Endothelial cell of coronary artery (primary cell): ENCODE results near the gene ADAM22. TPM values are rescaled to one million over a fixed set of nuclear protein-coding genes. Genes with fewer than 3 reads are reported as not detected.

Experiments
- total RNA-seq: library from RNA; depleted of rRNA; stranded (reverse); fragments of >200 nt; gene quantifications from 2 replicates; pipeline ENCODE4 v1.2.3, GENCODE V29; 2014

The ADAM22 gene
- total RNA-seq: 0.38 and 0.45 TPM in 2 replicates

GRCh38 chr7:87933953-87934698 lies at the start of gene ADAM22:
ADAM22 (plus strand) TSS chr7:87934251; CDS start chr7:87934466, 215 bp downstream.

GRCh38 chr7:88219781-88220747 lies 286.0 kb downstream of the ADAM22 start, which contains the start of gene SRI:
SRI (minus strand) TSS chr7:88220038; CDS start chr7:88220026, 12 bp downstream.

Other genes starting within 250 kb of the ADAM22 start
- gene SLC25A40, start 57.9 kb upstream of the ADAM22 start, total RNA-seq: 3.0 and 3.7 TPM in 2 replicates
- 10.3 and 15.7 TPM in 2 replicates for gene DBF4, start 57.8 kb upstream of the ADAM22 start, total RNA-seq